HUES64 (cell line): ENCODE results near the gene MROH2A.

Experiments used
- H3K27ac ChIP-seq: 2 replicates; pipeline ENCODE4 v1.7.0; 2013; ENCODE audit warnings: low read depth, low read length, inconsistent platforms
- H3K27me3 ChIP-seq: 2 replicates; pipeline ENCODE4 v1.6.1; 2013; ENCODE audit warnings: mild to moderate bottlenecking, low read length; ENCODE audit not compliant: insufficient read depth
- H3K36me3 ChIP-seq: 2 replicates; pipeline ENCODE4 v1.6.1; 2013; ENCODE audit warnings: mild to moderate bottlenecking, low read length; ENCODE audit not compliant: insufficient read depth
- H3K4me1 ChIP-seq: 2 replicates; pipeline ENCODE4 v1.6.1; 2013; ENCODE audit warnings: mild to moderate bottlenecking, low read length, moderate library complexity; ENCODE audit not compliant: insufficient read depth
- H3K4me3 ChIP-seq: 2 replicates; pipeline ENCODE4 v1.5.1; 2013; ENCODE audit warnings: mild to moderate bottlenecking, low read length, moderate library complexity
- H3K9ac ChIP-seq: 2 replicates; pipeline ENCODE4 v1.6.1; 2013; ENCODE audit warnings: mild to moderate bottlenecking, low read depth, low read length
- H3K9me3 ChIP-seq: 2 replicates; pipeline ENCODE4 v1.6.1; 2013; ENCODE audit warnings: low read depth, low read length; ENCODE audit not compliant: insufficient read depth
- WGBS: fragments of 150-250, 120-280 bp; methylation state at CpG from one replicate; pipeline ENCODE4 v1.1.7; 2013; ENCODE audit warnings: missing lambda C conversion rate; 5-methylcytosine and 5-hydroxymethylcytosine counted together

MROH2A gene

DNA sequence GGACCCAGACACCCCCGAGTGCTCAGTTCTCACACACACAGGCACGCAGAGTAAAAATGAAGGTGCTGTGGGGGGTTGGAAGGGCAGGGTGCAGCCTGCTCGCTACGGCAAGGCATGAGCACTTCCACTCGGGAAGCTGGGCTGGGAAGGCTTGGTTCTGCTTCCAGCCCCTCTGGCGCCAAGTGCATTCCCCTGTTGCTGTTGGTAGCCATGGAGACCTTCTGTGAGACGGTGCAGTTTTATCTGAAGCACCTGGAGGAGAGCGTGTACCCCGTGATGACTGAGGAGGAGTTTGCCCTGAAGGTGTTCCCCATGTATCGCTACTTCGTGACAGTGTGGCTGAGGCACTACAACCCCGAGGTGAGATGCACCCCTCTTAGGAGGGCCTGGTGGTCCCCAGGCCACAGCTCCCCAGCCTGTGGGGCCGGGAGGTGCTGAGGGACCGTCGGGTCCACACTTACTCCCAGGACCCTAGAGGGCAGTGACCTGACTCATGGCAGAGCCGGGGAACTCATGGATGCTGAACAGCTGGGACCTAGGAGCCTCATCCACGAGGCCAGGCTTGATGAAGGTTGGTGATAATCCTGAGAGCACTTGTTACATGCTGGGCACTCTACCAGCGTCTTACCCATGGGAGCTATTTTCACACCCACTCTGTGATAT lies 15.5 kb downstream of the MROH2A start:
- WGBS = 95% methylated on average over 18 of the region's 18 CpGs
- Histone ChIP-seq H3K27me3 (no peaks in the 10 kb centered on the region), H3K9me3 (no peaks in the 10 kb centered on the region), H3K9ac (no peak overlapping the region), H3K36me3 (no peaks in the 10 kb centered on the region), H3K27ac (no peak overlapping the region), H3K4me1 (no peaks in the 10 kb centered on the region), H3K4me3 (no peak overlapping the region)

DNA sequence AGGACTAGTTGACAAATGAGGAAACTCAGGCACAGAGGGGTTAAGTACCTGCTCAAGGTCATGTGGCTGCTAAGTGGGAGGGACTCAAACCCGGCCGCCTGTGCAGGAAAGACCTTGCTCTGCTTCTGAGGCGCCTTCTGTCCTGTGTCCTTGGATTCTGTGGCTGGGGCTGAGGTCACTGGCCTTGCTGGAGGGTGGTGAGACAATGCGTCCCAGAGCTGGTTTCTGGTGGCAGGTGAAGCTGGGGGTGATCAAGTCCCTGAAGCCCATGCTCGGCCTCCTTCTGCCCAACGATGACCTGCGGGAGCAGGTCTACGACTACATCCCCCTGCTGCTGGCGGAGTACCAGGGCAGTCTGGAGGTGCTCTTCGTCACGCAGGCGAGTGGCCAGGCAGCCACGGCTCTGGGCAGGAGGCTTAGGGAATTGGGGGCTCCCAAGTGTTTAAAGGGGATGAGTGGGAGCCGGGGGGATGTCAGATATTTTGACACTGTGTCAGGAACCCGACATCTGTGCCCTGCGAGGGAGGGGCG lies 16.1 kb downstream of the MROH2A start:
- WGBS = 92% methylated on average over 17 of the region's 17 CpGs
- Histone ChIP-seq H3K9me3 (no peaks in the 10 kb centered on the region), H3K4me3 (no peak overlapping the region), H3K4me1 (no peaks in the 10 kb centered on the region), H3K27ac (no peak overlapping the region), H3K9ac (no peak overlapping the region), H3K36me3 (no peaks in the 10 kb centered on the region), H3K27me3 (no peaks in the 10 kb centered on the region)

DNA sequence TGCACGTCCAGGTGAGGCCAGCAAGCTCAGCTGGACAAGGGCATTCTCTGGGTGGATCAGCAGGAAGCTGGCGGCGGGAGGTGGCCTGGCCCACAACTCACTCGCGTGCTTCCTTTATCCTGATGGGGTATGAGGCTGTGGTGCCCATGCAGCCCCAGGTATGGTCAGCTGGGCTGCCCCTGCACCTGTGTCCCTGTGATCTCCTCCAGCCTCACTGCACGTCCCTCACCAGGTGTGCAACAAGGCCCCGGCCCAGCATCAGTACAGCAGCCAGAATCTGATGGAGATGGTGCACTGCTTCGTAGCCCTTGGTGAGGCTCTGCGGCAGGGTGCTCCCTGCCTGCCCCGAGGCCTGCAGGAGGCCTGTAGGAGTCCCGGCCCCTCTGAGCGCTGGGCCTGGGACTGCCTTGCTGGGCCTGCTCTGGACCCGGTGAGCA lies 17.6 kb downstream of the MROH2A start:
- 96% methylated on average over 13 of the region's 13 CpGs for whole genome bisulfite sequencing
- Histone ChIP-seq H3K27me3 (no peaks in the 10 kb centered on the region), H3K27ac (no peak overlapping the region), H3K4me3 (no peak overlapping the region), H3K4me1 (no peaks in the 10 kb centered on the region), H3K9me3 (no peaks in the 10 kb centered on the region), H3K9ac (no peak overlapping the region), H3K36me3 (no peaks in the 10 kb centered on the region)

DNA sequence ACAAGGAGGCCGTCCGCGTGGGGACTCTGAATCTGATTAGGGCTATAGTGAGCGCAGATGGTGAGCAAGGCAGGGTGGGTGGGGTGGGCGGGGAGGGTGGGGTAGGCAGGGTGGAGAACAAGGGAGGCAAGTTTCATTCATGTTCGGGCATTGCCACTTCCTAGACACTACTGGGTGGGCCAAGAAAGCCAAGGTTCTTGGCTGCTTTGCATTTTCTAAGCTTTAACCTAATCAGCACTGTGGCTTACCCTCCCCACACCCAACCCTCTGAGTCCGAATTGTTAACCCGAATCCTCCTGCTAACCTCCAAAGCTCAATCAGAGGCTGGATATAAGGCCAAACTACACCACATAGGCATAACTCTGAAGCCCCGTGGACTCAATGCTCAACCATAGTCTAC lies 18.1 kb downstream of the MROH2A start:
- no peak overlapping the region for H3K27ac ChIP-seq
- WGBS = 92% methylated on average over 9 of the region's 9 CpGs

DNA sequence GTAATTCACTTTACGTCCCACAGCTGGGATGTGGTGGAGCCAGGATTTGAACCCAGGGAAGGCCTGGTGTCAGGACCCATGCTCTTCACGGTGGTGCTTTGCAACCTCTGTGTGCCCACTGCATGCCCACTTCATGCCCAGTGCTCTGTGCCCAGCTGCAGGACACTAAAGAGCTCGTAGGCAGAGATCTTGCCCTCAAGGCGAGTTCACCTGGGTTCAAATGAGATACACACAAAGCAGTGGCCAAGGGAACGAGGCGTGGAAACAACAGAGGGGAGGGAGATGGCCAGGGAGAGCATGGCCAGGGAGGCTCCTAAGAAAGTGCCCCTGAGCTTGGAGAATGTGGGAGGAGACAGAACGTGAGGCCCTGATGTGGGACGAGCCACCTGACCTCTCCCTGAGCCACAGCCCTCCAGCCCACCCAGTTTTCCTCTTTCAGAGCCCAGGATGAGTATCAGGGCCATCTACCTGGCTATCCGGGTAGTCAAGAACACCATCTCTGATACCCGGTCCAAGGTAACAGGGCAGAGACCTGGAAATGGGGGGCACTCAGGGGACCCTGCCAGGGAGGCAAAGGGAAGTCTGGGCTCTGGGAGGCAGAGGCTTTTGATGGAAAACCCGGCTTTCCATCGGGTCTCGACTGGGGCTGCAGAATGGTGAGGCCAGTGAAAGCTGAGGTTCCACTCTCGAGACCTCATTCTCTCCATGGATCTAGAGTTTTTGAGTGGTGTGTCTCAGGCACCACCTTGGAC lies 20.4 kb downstream of the MROH2A start:
- Histone ChIP-seq H3K9me3 (no peaks in the 10 kb centered on the region), H3K36me3 (no peaks in the 10 kb centered on the region), H3K4me1 (no peaks in the 10 kb centered on the region), H3K27me3 (no peaks in the 10 kb centered on the region), H3K9ac (no peak overlapping the region), H3K4me3 (no peak overlapping the region), H3K27ac (no peak overlapping the region)
- WGBS = 90% methylated on average over 14 of the region's 14 CpGs

More for the DNA sequence above, 18.1 kb downstream of the MROH2A start:
- Histone ChIP-seq H3K27me3 (no peaks in the 10 kb centered on the region), H3K4me1 (no peaks in the 10 kb centered on the region), H3K36me3 (no peaks in the 10 kb centered on the region), H3K9ac (no peak overlapping the region), H3K9me3 (no peaks in the 10 kb centered on the region), H3K4me3 (no peak overlapping the region)

DNA sequence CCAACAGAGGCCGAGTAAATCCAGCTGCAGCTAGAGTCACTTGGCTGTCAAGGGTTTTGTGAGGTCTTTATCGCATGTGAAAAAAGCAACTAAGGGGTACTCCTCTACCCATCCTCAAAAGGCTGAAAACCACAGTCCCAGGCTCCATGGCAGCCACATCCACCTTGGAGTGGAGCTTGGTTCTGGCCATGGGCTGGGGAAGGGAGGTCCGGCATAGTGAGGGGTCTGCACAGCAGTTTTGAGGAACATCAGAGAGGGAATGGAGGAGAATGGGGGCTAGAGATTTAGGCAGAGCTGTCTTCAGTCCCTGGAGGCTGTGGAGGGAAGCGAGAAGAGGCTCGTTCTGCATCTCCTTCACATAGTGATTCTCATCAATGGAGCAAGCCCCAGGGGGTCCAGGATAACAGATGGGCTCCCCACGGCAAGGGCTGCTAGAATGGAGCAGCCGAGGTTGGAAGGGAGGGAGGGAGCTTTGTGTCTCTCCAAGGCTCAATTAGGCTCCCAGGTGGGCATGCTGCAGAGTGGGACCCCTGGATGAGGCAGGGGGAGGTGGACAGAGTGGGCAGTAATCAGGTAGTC lies 21.0 kb downstream of the MROH2A start:
- Histone ChIP-seq H3K36me3 (no peaks in the 10 kb centered on the region), H3K9ac (no peak overlapping the region), H3K27ac (no peak overlapping the region), H3K27me3 (no peaks in the 10 kb centered on the region), H3K9me3 (no peaks in the 10 kb centered on the region), H3K4me3 (no peak overlapping the region), H3K4me1 (no peaks in the 10 kb centered on the region)
- 64% methylated on average over 6 of the region's 7 CpGs for WGBS

DNA sequence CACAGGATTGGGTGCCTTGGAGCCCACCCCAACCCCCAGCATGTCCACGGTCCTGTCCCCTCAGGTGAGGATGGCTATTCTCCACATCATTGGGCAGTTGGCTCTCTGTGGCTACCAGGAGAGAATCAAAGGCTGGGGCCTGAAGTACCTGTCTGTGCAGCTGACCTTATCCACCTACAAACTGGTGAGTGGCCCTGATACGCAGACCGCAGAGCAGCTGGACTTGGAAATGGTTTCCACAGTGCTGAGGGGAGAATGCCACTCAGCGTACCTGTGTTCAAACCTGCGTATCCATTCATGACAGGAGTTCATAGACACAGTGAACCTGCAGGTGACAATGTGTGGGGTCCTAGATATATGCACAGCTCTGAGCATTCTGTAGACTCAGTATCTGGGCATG lies 21.6 kb downstream of the MROH2A start:
- Histone ChIP-seq H3K4me3 (no peak overlapping the region), H3K36me3 (no peaks in the 10 kb centered on the region), H3K4me1 (no peaks in the 10 kb centered on the region), H3K9me3 (no peaks in the 10 kb centered on the region), H3K9ac (no peak overlapping the region), H3K27me3 (no peaks in the 10 kb centered on the region), H3K27ac (no peak overlapping the region)
- WGBS = 75% methylated on average over 5 of the region's 5 CpGs

DNA sequence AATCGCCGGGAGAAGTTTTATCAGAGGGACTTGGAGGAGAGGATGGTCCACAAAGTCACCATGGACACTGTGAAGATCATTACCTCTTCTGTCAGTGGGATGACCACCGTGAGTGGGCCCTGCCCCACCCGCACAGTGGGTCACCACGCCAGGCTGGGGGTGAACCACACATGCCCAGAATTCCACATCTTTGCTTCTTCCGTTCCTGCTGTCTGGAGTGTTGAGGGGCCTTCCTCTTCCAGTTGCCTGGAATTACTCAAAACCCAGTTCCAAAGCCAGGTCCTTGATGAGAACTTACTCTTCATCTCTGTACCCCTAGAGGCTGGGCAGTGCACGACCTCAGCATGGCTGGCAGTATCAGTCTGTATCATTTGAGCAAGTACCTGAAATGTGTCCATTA lies 22.1 kb downstream of the MROH2A start:
- H3K27me3 ChIP-seq = no peaks in the 10 kb centered on the region
- H3K4me1 ChIP-seq = no peaks in the 10 kb centered on the region
- WGBS = 96% methylated on average over 7 of the region's 7 CpGs
- H3K4me3 ChIP-seq = no peak overlapping the region
- H3K9me3 ChIP-seq = no peaks in the 10 kb centered on the region
- no peaks in the 10 kb centered on the region for H3K36me3 ChIP-seq
- no peak overlapping the region for H3K27ac ChIP-seq
- no peak overlapping the region for H3K9ac ChIP-seq

DNA sequence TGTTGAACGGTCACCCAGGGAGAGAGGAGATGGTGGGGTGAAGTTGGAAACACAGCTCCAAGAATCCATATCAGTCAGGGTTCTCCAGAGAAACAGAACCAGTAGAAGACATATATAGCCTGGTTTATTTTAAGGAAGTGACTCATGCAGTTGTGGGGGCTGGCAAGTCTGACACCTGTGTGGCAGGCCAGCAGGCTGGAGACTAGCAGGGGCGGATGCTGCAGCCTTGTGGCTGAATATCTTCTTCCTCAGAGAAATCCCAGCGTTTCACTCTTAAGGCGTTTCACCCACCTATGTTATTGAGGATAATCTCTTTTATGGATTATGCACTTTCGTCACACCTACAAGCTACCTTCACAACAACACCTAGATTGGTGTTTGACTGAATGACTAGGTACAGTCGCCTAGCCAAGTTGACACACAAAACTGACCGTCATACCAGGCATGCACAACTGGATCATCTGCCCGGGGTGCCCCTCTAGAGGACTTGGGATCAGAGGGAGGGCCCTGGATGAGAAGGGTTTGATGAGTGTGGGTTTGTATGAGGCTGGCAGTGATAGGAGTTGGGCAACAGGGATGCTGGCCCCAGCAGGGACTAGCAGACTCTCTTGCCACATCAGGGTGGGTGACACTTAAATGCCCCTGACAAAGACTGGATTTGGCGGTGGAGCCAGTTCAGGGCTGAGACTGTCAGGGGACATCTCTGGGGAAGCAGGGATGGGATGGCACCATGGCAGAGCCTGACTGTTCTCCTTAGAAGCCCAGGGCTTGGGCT lies 23.4 kb downstream of the MROH2A start:
- no peaks in the 10 kb centered on the region for H3K27me3 ChIP-seq
- H3K27ac ChIP-seq = no peak overlapping the region
- no peaks in the 10 kb centered on the region for H3K36me3 ChIP-seq
- H3K4me3 ChIP-seq = no peak overlapping the region
- no peaks in the 10 kb centered on the region for H3K4me1 ChIP-seq
- no peaks in the 10 kb centered on the region for H3K9me3 ChIP-seq
- H3K9ac ChIP-seq = no peak overlapping the region
- WGBS = 90% methylated on average over 6 of the region's 9 CpGs

DNA sequence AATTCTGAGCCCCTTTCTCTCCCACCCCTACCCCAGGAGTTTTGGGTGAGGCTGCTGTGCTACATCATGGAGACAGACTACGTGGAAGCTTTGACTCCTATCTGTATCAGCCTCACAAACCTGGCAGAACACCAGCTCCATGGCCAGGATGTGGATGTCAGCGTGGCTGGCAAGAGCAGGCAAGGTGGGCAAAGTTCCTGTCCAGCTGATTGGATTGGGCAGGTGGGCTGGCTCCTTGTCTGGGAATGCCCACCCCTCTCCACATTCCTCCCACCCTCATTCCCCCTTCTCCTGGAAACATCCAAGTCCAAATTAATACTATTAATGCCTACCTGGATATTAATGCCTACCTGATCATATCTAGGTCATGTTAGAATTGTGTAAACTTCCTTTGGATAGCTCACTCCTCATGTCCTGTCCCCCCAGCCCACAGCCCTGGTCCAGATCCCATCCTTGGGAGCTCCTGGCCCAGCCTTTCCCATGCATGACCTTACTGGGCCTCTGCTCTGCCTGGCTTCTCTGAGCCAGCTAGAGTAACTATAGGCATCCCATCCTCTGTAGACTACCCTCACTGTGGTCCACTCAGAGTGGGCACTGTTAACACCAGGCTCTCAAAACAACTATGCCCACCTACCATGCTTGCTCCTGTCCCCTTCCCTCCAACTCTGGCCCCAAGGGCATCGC lies 24.1 kb downstream of the MROH2A start:
- no peak overlapping the region for H3K9ac ChIP-seq

More for the DNA sequence above, 24.1 kb downstream of the MROH2A start:
- Histone ChIP-seq H3K36me3 (no peaks in the 10 kb centered on the region), H3K4me3 (no peak overlapping the region), H3K4me1 (no peaks in the 10 kb centered on the region), H3K9me3 (no peaks in the 10 kb centered on the region), H3K27me3 (no peaks in the 10 kb centered on the region), H3K27ac (no peak overlapping the region)
- WGBS = 94% methylated on average over 2 of the region's 3 CpGs
